Measurements from ENCODE around the gene PALM3.

The PALM3 gene, protein sequence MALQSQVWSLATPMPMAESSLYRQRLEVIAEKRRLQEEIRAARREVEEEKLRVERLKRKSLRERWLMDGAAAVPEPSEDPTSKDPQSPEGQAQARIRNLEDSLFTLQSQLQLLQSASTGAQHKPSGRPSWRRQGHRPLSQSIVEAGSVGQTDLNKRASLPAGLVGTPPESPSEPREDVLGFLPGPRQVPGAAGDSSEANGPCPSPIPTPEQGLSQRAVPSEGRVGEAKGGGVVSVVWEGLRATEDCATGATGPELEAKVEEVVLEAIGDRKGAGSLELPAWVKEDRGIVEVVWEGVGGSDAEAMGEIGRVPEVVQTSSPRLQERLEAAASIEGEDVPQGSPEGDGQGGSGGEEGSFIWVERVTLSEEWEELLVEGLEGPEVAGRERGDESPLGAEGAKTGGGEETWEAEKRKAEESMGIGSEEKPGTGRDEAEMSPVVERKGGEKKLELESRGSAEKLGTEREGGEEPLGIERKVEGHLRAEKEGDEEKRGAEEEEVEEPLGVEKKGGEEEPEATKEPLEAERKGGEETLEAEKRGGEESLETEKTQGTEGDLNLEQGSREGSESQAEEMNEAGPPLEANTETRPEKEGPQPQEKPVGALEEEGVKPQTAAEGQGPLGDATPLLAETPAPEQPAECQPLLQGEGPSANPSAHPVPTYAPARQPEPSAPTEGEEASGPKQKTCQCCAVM

DNA sequence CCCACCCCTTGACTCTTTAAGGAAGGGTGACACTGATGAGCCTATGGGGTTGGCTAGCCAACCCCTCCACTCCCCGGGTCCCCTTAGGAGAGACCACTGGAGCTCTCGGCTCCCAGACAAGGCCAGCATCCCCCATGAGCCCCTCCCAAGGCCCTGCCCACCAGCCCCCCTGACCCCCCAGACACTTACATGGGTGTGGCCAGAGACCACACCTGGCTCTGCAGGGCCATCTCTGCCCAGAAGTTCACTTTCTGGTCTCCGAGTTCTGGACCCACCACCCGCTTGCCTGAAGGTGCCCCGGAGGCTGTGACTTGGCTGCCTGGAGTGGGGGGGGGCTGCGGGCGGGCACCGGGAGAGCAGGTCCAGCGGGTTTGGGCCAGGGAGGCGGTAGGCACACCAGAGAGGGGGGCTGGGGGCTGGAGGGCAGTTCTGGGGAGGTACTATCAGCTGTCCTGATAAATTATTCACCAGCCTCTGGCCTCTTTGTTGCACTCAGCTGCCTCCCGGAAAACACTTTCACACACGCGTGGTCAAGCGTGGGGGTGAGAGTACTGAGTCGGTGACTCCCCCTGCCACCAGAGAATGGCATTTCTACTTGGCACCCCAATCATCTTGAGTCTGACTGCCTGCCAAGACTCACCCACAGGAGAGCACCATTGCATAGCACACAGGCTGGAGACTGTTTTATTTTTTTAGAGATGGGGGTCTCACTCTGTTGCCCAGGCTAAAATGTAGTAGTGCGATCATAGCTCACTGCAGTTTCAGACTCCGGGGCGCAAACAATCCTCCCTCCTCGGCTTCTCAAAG lies at the start of gene PALM3:
PALM3 (minus strand) TSS at position 326 of the 807 bp plus-strand sequence; CDS start at position 230, 96 bp downstream.
- Histone ChIP-seq H3K27me3 (ENCODE audit: control insufficient read depth in 1 of 2, insufficient read depth in 2 of 2, low read length in 2 of 2) (peaks cover 28 to 36% of the 10 kb centered on the region in 2 donors), H3K4me3 (ENCODE audit: low read depth in 1 of 2, low read length in 2 of 2) (no peak within 1 kb of the TSS), H3K4me1 (ENCODE audit: insufficient read depth, low read length) (peaks cover 9% of the 10 kb centered on the region), H3K9ac (ENCODE audit: low read length) (no peak within 1 kb of the TSS), H3K36me3 (ENCODE audit: insufficient read depth, low read length) (no peaks in the 10 kb centered on the region), H3K9me3 (ENCODE audit: low read length) (no peaks in the 10 kb centered on the region), H3K27ac (ENCODE audit: low read depth, low read length) (no peak within 1 kb of the TSS)

DNA sequence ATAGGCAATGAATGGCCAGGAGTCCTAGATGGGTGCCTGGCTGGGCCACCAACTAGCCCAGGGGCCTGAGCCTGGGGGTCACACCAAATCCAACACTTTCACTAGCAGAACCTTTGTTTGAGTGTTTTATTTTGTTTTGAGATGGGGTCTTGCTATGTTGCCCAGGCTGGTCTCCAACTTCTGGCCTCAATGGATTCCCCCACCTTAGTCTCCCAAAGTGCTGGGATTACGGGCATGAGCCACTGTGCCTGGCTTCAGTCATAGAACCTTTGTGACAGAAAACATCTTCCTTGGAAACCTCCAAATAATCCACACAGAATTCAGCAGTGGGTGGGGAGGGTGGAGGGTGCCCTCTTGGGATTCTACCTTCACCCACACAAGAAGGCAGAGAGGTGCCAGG lies 49.6 kb upstream of the PALM3 start:
- Histone ChIP-seq H3K27me3 (ENCODE audit: control insufficient read depth in 1 of 2, insufficient read depth in 2 of 2, low read length in 2 of 2) (no peaks in the 10 kb centered on the region), H3K9ac (ENCODE audit: low read length) (no peak overlapping the region), H3K4me1 (ENCODE audit: insufficient read depth, low read length) (peaks cover 45% of the 10 kb centered on the region), H3K9me3 (ENCODE audit: low read length) (no peaks in the 10 kb centered on the region), H3K27ac (ENCODE audit: low read depth, low read length) (no peak overlapping the region), H3K36me3 (ENCODE audit: insufficient read depth, low read length) (peaks cover 3% of the 10 kb centered on the region), H3K4me3 (ENCODE audit: low read depth in 1 of 2, low read length in 2 of 2) (no peak overlapping the region)

DNA sequence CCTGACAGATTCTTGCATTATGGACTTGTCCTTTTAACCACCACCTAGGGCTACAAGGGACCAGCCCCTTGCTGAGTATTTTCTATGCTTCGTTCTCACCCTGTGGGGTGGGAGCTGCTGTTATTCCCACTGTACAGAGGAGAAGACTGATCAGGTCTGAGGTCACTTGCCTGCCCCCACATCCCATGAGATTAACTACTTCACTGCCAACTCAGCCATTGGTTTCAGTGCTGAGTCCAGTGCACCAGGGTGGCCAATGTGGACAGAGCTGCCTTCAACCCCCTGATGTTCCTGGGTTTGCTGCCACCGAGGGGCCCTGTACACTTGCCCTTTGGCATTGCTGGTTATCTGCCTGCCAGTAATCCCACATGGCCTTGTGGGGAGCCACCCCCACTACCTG lies 48.8 kb upstream of the PALM3 start:
- Histone ChIP-seq H3K4me1 (ENCODE audit: insufficient read depth, low read length) (peaks cover 37% of the 10 kb centered on the region), H3K9ac (ENCODE audit: low read length) (no peak overlapping the region), H3K27me3 (ENCODE audit: control insufficient read depth in 1 of 2, insufficient read depth in 2 of 2, low read length in 2 of 2) (no peaks in the 10 kb centered on the region), H3K27ac (ENCODE audit: low read depth, low read length) (no peak overlapping the region), H3K4me3 (ENCODE audit: low read depth in 1 of 2, low read length in 2 of 2) (no peak overlapping the region), H3K36me3 (ENCODE audit: insufficient read depth, low read length) (peaks cover 11% of the 10 kb centered on the region), H3K9me3 (ENCODE audit: low read length) (no peaks in the 10 kb centered on the region)

DNA sequence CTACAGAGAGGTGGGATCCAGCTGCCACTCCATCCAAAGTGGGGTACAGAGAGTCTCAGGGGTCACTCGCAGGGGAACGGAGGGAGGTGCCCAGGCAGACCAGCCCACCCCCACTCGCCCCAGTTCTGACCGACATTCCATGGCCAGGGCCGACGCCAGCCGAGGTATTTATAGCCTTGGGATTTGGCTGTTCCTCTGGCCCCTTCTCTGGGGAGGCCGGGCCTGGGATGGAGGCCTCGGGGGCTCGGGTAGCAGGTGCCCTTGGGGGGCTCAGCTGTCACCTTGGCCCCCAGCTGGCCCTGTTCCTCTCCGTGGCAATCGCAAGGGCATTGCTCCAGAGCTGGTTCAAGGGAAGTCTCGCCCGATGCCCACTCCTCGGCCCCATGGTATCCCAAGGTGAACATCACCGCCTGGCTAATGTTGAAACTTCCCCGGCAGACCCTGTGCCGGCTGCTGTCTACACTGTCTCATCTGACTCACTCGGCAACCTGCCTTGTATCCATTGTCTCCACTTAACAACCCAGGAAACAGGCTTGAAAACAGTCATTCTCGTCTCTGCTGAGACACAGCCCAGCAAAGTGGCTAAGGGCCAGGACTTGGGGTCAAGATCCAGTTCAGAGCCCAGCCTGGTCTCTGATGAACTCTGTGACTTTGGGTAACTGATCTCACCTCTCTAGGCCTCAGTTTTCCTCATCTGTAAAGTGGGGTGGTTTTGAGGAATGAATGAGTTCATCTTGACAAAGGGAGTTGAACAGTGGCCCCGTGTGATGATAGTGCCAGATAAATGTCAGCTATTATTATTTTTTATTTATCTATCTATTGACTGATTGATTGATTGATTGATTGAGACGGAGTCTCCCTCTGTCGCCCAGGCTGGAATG lies 45.9 kb upstream of the PALM3 start:
- peak overlapping the region in 1 of 2 donors; percentile 21 for H3K4me3 ChIP-seq (ENCODE audit: low read depth in 1 of 2, low read length in 2 of 2)
- no peak overlapping the region for H3K9ac ChIP-seq (ENCODE audit: low read length)
- H3K27ac ChIP-seq (ENCODE audit: low read depth, low read length), result peak overlapping the region; percentile 75

DNA sequence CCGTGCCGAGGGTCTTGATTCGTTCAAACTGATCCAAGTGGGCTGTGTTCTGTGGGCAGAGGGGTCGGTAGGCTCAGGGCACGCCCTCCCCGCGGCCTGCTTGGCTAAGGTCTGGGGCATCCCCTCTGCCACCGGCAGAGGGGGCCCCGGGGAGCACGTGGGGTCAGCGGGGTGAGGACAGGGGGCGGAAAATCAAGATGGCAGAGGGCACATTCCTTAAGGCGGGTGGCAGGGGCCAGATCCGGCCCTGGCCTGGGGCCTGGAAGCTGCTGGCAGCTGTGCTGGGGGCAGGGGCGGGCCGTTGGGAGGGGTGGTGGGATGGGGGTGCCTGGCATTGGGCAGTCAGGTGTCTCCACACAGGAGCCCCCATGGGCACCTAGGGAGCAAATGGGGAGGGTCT lies 45.0 kb upstream of the PALM3 start:
- Histone ChIP-seq H3K9me3 (ENCODE audit: low read length) (no peaks in the 10 kb centered on the region), H3K9ac (ENCODE audit: low read length) (no peak overlapping the region), H3K4me1 (ENCODE audit: insufficient read depth, low read length) (peaks cover 13% of the 10 kb centered on the region), H3K27ac (ENCODE audit: low read depth, low read length) (peak overlapping the region; percentile 75), H3K36me3 (ENCODE audit: insufficient read depth, low read length) (peaks cover 31% of the 10 kb centered on the region), H3K4me3 (ENCODE audit: low read depth in 1 of 2, low read length in 2 of 2) (no peak overlapping the region), H3K27me3 (ENCODE audit: control insufficient read depth in 1 of 2, insufficient read depth in 2 of 2, low read length in 2 of 2) (no peaks in the 10 kb centered on the region)

More for the DNA sequence above, 45.9 kb upstream of the PALM3 start:
- peaks cover 19% of the 10 kb centered on the region for H3K4me1 ChIP-seq (ENCODE audit: insufficient read depth, low read length)
- H3K9me3 ChIP-seq (ENCODE audit: low read length), result no peaks in the 10 kb centered on the region
- H3K36me3 ChIP-seq (ENCODE audit: insufficient read depth, low read length), result peaks cover 21% of the 10 kb centered on the region
- no peaks in the 10 kb centered on the region for H3K27me3 ChIP-seq (ENCODE audit: control insufficient read depth in 1 of 2, insufficient read depth in 2 of 2, low read length in 2 of 2)

DNA sequence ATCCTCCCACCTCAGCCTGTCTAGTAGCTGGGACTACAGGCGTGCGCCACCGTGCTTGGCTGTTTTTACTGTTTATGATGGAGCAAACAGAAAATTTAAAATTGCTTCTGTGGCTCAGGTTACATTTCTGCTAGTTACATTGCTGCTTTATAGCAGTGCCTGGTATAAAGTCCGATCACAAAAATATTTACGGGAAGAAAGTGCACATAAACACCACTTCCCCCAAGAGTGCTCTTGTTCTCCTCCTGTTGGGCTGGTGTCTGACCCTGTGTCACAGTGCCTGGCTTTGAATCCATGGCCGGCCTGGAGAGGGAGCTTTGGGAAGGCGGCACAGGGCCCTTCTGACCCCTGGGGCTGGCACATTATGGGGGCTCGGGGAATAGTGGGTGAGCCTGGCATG lies 43.8 kb upstream of the PALM3 start:
- peaks cover 36% of the 10 kb centered on the region for H3K36me3 ChIP-seq (ENCODE audit: insufficient read depth, low read length)
- no peak overlapping the region for H3K27ac ChIP-seq (ENCODE audit: low read depth, low read length)
- no peaks in the 10 kb centered on the region for H3K27me3 ChIP-seq (ENCODE audit: control insufficient read depth in 1 of 2, insufficient read depth in 2 of 2, low read length in 2 of 2)
- no peak overlapping the region for H3K9ac ChIP-seq (ENCODE audit: low read length)
- peaks cover 13% of the 10 kb centered on the region for H3K4me1 ChIP-seq (ENCODE audit: insufficient read depth, low read length)
- no peaks in the 10 kb centered on the region for H3K9me3 ChIP-seq (ENCODE audit: low read length)
- no peak overlapping the region for H3K4me3 ChIP-seq (ENCODE audit: low read depth in 1 of 2, low read length in 2 of 2)

DNA sequence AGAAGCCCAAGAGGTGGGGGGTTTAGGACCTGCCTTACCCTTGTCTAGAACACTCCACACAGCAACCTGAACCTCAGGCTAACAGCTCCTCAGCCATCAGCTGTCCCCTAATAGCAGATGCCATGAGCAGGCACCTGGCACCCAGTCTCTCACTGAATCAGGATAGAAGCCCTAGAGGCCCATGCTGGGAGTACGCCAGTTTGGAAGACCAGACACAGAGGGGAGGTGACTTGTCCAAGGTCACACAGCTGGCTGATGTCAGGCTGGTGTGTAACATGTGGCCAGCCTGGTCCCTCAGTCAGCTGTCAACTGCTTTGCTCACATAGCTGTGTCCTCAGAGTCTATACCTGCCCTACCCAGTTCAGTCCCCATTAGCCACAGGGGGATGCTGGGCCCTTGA lies 41.4 kb upstream of the PALM3 start:
- Histone ChIP-seq H3K27ac (ENCODE audit: low read depth, low read length) (no peak overlapping the region), H3K4me3 (ENCODE audit: low read depth in 1 of 2, low read length in 2 of 2) (no peak overlapping the region), H3K36me3 (ENCODE audit: insufficient read depth, low read length) (peaks cover 42% of the 10 kb centered on the region)

DNA sequence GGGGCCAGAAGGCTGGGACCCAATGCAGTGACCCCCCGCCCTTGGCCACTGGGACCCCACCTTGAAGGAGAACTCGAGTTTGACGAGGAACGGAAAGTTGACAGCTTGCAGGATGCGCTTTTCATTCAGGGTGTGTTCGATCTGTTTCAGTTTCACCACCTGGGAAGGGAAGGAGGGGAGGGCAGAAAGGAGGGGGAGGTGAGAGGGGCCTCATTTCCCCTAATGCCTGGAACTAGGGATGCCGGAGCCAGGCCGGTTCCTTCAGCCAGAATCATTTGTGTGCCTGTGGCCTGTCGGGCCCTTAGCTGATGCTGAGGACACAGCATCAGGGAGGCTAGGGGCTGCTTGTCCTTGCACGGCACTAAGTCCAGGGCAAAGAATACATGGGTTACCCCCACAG lies 40.9 kb upstream of the PALM3 start:
- H3K27me3 ChIP-seq (ENCODE audit: control insufficient read depth in 1 of 2, insufficient read depth in 2 of 2, low read length in 2 of 2), result no peaks in the 10 kb centered on the region
- H3K9ac ChIP-seq (ENCODE audit: low read length), result no peak overlapping the region
- no peak overlapping the region for H3K27ac ChIP-seq (ENCODE audit: low read depth, low read length)
- H3K9me3 ChIP-seq (ENCODE audit: low read length), result no peaks in the 10 kb centered on the region
- H3K36me3 ChIP-seq (ENCODE audit: insufficient read depth, low read length), result peaks cover 46% of the 10 kb centered on the region
- H3K4me1 ChIP-seq (ENCODE audit: insufficient read depth, low read length), result peaks cover 7% of the 10 kb centered on the region
- H3K4me3 ChIP-seq (ENCODE audit: low read depth in 1 of 2, low read length in 2 of 2), result no peak overlapping the region

More for the DNA sequence above, 41.4 kb upstream of the PALM3 start:
- peaks cover 13% of the 10 kb centered on the region for H3K4me1 ChIP-seq (ENCODE audit: insufficient read depth, low read length)
- no peaks in the 10 kb centered on the region for H3K27me3 ChIP-seq (ENCODE audit: control insufficient read depth in 1 of 2, insufficient read depth in 2 of 2, low read length in 2 of 2)
- no peak overlapping the region for H3K9ac ChIP-seq (ENCODE audit: low read length)
- no peaks in the 10 kb centered on the region for H3K9me3 ChIP-seq (ENCODE audit: low read length)

DNA sequence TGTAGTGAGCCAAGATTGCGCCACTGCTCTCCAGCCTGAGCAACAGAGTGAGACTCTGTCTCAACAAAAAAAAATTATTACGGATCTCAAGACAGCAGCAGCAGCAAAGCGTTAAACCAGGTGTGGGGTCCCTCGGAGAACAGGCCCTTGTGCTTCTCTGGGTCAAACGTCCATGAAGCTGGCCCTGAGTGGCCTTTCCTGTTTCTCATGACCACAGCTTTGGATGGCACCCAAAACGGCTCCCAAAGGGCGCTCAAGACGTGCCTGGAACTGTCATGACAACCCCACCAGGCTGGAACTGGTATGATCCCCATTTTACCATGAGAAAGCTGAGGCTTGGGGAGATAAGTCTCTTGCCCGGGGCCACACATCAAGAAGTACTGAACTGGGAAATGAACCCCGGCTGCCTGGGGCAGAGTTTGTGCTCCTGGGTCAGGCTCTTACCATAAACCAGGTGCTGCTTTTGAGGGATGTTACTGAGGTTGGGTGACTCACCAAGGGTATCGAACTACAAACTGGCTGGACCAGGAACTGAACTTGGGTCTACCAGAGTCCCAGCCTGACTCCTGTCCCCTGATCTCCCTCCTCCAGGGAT lies 40.3 kb upstream of the PALM3 start:
- H3K27ac ChIP-seq (ENCODE audit: low read depth, low read length), result no peak overlapping the region
- no peak overlapping the region for H3K9ac ChIP-seq (ENCODE audit: low read length)
- peaks cover 52% of the 10 kb centered on the region for H3K36me3 ChIP-seq (ENCODE audit: insufficient read depth, low read length)
- H3K4me3 ChIP-seq (ENCODE audit: low read depth in 1 of 2, low read length in 2 of 2), result no peak overlapping the region
- H3K4me1 ChIP-seq (ENCODE audit: insufficient read depth, low read length), result peaks cover 2% of the 10 kb centered on the region
- no peaks in the 10 kb centered on the region for H3K9me3 ChIP-seq (ENCODE audit: low read length)
- H3K27me3 ChIP-seq (ENCODE audit: control insufficient read depth in 1 of 2, insufficient read depth in 2 of 2, low read length in 2 of 2), result no peaks in the 10 kb centered on the region

DNA sequence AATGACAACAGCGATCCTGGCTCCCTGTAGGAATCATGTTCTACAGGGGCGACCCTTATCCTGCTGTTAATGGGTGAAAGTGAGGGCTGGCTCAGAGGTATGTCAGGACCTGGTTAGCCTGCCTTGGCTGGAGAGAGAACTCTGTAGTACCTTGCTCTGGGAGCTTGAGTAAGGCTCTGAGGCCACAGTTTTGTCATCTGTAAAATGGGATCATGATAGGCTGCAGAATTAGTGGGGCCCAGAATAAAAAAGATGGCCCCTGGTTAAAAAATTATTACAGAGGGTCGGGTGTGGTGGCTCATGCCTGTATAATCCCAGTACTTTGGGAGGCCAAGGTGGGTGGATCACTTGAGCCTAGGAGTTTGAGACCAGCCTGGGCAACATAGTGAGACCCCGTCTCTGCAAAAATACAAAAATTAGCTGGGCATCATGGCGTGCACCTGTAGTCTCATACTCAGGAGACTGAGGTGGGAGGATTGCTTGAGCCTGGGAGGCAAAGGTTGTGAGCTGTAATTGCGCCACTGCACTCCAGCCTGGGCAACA lies 39.2 kb upstream of the PALM3 start:
- no peak overlapping the region for H3K27ac ChIP-seq (ENCODE audit: low read depth, low read length)
- no peaks in the 10 kb centered on the region for H3K27me3 ChIP-seq (ENCODE audit: control insufficient read depth in 1 of 2, insufficient read depth in 2 of 2, low read length in 2 of 2)
- H3K36me3 ChIP-seq (ENCODE audit: insufficient read depth, low read length), result peaks cover 54% of the 10 kb centered on the region
- H3K4me1 ChIP-seq (ENCODE audit: insufficient read depth, low read length), result no peaks in the 10 kb centered on the region
- no peak overlapping the region for H3K9ac ChIP-seq (ENCODE audit: low read length)
- H3K4me3 ChIP-seq (ENCODE audit: low read depth in 1 of 2, low read length in 2 of 2), result no peak overlapping the region
- no peaks in the 10 kb centered on the region for H3K9me3 ChIP-seq (ENCODE audit: low read length)

All from muscle layer of colon (tissue), 2 donors.